HFFc6 (cell line): ENCODE results near the gene WNK2. TPM values are rescaled to one million over a fixed set of nuclear protein-coding genes. Genes with fewer than 3 reads are reported as not detected.
A peak's percentile ranks its signal among the peaks of the same experiment; 100 is the strongest.

Experiments
- DNase-seq: peaks from one replicate; pipeline ENCODE4 v3.0.0-alpha.2; 2018
- H3K27ac Mint-ChIP-seq: 2 replicates; pipeline ENCODE4 v1.8.0; 2020; ENCODE audit warnings: mild to moderate bottlenecking, mixed read lengths
- H3K27me3 Mint-ChIP-seq: 2 replicates; pipeline ENCODE4 v1.8.0; 2021; ENCODE audit warnings: mild to moderate bottlenecking, moderate library complexity, mixed read lengths; ENCODE audit not compliant: insufficient read depth
- H3K36me3 Mint-ChIP-seq: 2 replicates; pipeline ENCODE4 v1.8.0; 2021; ENCODE audit warnings: low read depth, mixed read lengths
- H3K4me1 Mint-ChIP-seq: 2 replicates; pipeline ENCODE4 v1.8.0; 2020; ENCODE audit warnings: low read depth, mixed read lengths
- H3K4me3 Mint-ChIP-seq: 2 replicates; pipeline ENCODE4 v1.8.0; 2020; ENCODE audit warnings: mild to moderate bottlenecking, moderate library complexity, mixed read lengths
- H3K9me3 Mint-ChIP-seq: 2 replicates; pipeline ENCODE4 v1.8.0; 2020; ENCODE audit warnings: mild to moderate bottlenecking, mixed read lengths
- total RNA-seq, 6 experiments: library from RNA; stranded (reverse); fragmentation: NEBNext Ultra II Directional; extraction: Animal tissue kit (Norgen Biotek cat#: 25700); gene quantifications; 2 replicates in 1 of 6; 3 replicates in 5 of 6; pipeline ENCODE4 v1.2.3, GENCODE V29; 2021
- TF ChIP-seq, protein P1 (sequence below): fragments of 200-600 bp; sonication (generic); IDR thresholded peaks from 2 replicates; pipeline ENCODE4 v1.5.0; 2021; ENCODE audit warnings: antibody characterized with exemption, mild to moderate bottlenecking

The WNK2 gene
- total RNA-seq, 6 experiments from 2014 or later: not detected

DNA sequence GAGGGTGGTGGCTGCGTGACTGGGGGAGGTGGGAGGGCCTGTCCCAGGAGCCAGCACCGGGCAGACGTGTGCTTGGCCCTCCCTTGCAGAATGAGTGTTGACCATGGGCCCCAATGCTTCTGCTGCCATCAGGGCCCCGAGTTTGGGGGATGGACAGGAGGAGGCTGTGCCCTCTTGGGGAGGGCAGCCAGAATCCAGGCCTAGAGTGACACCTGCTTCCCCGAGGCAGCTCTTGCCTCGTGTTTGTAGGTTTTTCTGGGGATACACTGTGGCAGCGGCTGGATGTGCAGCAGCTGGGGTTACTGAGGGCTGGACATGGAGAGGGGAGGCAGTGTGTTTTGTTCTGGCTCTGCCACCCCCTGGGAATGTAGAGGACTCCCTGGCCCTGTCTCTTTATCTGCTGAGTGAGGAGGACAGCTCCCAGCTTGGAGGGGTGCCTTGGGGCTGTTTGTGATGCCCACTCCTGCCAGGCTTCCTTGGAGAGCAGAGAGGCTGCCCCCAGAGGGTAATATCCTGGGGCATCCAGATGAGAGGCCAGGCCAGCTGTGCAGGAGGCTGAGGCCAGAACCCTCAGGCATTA, 22.7 kb downstream of the WNK2 start:
- Mint-ChIP-seq H3K27ac (no peak overlapping the region), H3K27me3 (peaks cover 21% of the 10 kb centered on the region), H3K4me1 (peaks cover 17% of the 10 kb centered on the region), H3K4me3 (no peak overlapping the region), H3K36me3 (peaks cover 5% of the 10 kb centered on the region; the same call in 1 of the 2 replicates), H3K9me3 (peaks cover 11% of the 10 kb centered on the region)
- TF ChIP-seq, protein P1, sequence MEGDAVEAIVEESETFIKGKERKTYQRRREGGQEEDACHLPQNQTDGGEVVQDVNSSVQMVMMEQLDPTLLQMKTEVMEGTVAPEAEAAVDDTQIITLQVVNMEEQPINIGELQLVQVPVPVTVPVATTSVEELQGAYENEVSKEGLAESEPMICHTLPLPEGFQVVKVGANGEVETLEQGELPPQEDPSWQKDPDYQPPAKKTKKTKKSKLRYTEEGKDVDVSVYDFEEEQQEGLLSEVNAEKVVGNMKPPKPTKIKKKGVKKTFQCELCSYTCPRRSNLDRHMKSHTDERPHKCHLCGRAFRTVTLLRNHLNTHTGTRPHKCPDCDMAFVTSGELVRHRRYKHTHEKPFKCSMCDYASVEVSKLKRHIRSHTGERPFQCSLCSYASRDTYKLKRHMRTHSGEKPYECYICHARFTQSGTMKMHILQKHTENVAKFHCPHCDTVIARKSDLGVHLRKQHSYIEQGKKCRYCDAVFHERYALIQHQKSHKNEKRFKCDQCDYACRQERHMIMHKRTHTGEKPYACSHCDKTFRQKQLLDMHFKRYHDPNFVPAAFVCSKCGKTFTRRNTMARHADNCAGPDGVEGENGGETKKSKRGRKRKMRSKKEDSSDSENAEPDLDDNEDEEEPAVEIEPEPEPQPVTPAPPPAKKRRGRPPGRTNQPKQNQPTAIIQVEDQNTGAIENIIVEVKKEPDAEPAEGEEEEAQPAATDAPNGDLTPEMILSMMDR: no peak
- DNase-seq: no peak

DNA sequence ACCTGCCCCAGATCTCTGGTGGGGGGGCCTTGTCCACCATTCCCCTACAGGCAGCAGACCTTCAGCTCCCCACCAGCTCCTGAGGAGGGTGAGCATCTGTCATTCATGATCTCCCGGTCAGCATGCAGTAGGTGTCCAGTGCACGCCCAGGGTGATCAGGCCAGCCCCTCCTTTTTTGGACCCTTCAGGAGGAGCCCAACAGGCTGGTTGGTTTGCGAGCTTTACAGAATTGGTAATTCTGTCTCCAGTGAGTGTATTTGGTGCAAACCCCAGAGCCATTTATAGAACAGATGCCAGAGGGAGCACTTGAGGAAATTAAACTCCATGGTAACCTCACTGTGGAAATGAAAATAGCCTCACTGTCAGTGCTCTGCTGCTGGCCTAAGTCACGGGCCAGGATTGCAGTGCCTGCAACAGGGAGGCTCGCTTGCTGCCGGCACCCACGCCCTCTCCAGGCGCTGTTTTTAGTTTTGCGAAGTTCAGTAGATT, 23.4 kb downstream of the WNK2 start:
- Mint-ChIP-seq H3K36me3 (peaks cover 5% of the 10 kb centered on the region; the same call in 1 of the 2 replicates), H3K4me3 (peak overlapping the region; percentile 43; the same call in 1 of the 2 replicates), H3K9me3 (peaks cover 11% of the 10 kb centered on the region), H3K27ac (0 out of 2 replicates have a peak overlapping the region, but pooled peaks have one; percentile 2), H3K27me3 (peaks cover 21% of the 10 kb centered on the region), H3K4me1 (peaks cover 17% of the 10 kb centered on the region)
- TF ChIP-seq, protein P1: no peak; the same call in 1 of the 2 replicates
- peak; percentile 72 for DNase-seq

DNA sequence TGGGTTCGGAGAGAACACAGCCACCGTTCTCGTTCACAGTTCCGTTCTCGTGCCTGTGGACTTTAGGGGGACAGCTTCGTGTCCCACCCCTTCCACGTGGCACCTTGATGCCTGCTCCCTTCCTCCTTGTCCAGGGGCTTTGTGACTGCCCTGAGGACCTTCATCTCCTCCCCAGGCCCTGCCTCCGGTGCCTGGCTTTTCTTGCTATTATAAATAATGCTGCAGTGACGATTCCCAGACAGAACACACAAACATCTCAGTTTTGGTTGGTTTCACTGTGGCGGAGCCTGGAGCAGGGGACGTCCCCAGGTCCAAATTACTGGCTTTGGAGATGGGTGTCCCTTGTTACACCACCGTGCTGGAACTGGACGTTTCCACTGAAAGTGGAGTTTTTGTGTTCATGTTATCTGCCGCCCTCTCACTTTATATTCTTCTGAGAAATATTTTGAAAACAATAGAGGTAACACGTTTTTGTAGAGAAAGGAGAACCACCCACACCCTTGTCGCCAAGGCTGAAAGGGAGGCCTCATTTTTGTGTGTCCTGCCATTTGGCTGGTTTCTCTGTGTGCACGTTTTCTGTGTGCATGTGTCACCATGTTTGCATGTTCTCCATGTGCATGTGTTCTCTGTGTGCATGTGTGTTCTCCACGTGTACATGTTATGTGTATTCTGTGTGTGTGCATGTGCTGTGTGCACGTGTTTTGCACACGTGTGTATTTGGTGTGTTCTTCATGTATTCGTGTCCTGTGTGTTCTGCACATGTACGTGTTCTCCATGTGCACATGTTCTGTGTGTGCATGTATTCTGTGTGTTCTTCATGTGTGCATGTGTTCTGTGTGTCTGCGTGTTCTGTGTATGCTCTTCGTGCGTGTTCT, 24.2 kb downstream of the WNK2 start:
- Mint-ChIP-seq H3K4me3 (peak overlapping the region; percentile 43; the same call in 1 of the 2 replicates), H3K36me3 (peaks cover 5% of the 10 kb centered on the region; the same call in 1 of the 2 replicates), H3K27ac (0 out of 2 replicates have a peak overlapping the region, but pooled peaks have one; percentile 2), H3K4me1 (peaks cover 17% of the 10 kb centered on the region), H3K9me3 (peaks cover 11% of the 10 kb centered on the region), H3K27me3 (peaks cover 20% of the 10 kb centered on the region)
- no peak for DNase-seq
- TF ChIP-seq, protein P1: no peak

DNA sequence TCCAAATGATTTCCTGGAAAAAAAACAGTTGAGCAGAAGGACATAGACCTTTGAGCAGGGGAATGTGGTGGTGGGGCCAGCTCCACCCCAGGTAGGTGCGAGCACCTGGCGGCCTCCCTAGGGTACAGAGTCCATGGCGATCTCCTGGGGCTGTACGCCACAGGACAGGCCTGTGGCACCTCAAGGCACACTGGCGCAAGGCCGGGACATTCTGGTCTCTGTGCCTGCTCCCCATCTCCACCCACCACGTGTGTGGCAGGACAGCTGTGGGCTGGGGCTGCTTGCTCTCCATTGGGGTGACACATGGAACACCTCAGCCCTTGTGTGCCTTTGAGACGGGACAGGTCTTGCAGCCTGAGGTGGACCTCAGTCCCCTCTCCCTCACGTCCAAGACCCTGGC, 25.2 kb downstream of the WNK2 start:
- TF ChIP-seq, protein P1: no peak
- peaks cover 5% of the 10 kb centered on the region; the same call in 1 of the 2 replicates for H3K36me3 Mint-ChIP-seq
- peaks cover 11% of the 10 kb centered on the region for H3K9me3 Mint-ChIP-seq
- H3K4me1 Mint-ChIP-seq: peaks cover 17% of the 10 kb centered on the region
- no peak for DNase-seq
- H3K27me3 Mint-ChIP-seq: peaks cover 12% of the 10 kb centered on the region
- H3K4me3 Mint-ChIP-seq: no peak overlapping the region
- no peak overlapping the region for H3K27ac Mint-ChIP-seq

DNA sequence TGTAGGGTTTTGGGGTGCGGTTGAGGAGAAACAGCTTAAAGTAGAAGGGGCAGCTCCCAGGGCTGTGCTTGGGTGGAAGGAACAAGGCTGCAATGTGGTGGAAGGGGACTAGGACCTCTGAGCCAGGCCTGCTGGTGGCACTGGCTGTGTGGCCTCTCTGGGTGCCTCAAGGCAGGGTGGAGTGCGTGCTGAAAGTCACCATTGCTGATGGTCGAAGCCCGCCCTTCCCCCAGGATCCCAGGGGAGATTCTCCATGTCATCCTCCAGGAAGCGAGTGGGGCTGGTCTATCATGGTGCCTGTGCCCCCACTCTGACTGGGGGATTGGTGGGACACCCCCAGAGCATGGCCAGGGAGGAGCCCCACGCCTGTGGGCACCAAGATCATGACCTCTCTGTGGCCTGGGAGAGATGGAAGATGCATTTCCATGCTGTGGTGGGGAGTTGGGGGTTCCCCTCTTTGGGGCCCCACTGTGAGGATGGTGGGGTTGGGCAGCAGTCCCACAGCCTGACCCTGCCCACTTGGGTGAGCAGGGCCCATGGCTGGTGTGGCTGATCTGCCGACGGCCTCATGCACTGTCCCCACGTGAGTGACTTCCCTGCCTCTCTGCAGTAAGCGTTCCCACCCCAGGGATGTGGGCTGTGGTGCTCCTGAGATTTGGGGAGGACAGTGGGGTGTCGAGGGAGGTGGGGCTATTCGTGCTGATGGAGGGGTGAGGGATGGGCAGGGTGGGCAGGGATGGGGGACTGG, 25.8 kb downstream of the WNK2 start:
- TF ChIP-seq, protein P1: no peak
- peaks cover 5% of the 10 kb centered on the region; the same call in 1 of the 2 replicates for H3K36me3 Mint-ChIP-seq
- no peak for DNase-seq
- H3K27me3 Mint-ChIP-seq: peaks cover 11% of the 10 kb centered on the region
- H3K4me3 Mint-ChIP-seq: no peak overlapping the region
- peaks cover 11% of the 10 kb centered on the region for H3K9me3 Mint-ChIP-seq
- H3K27ac Mint-ChIP-seq: no peak overlapping the region
- H3K4me1 Mint-ChIP-seq: peaks cover 17% of the 10 kb centered on the region
